HG03045 (cell line): ENCODE measurements around the gene PLCL1.

Source experiments
- ATAC-seq: cut with Tn5 transposase; IDR thresholded peaks from one replicate; pipeline ENCODE4 v1.9.1; 2021; ENCODE audit warnings: mild to moderate bottlenecking, moderate library complexity; ENCODE audit not compliant: unreplicated experiment

Gene PLCL1

GRCh38 chr2:197924483-197924882 lies 120.1 kb downstream of the PLCL1 start:
- ATAC-seq: no peak

GRCh38 chr2:197925204-197925603 lies 120.8 kb downstream of the PLCL1 start:
- ATAC-seq: no peak

GRCh38 chr2:197925976-197926375 lies 121.6 kb downstream of the PLCL1 start:
- ATAC-seq: no peak

GRCh38 chr2:197926673-197927072 lies 122.3 kb downstream of the PLCL1 start:
- ATAC-seq: no peak

- ATAC-seq: no peak
Measured at GRCh38 chr2:197927994-197928393, 123.6 kb downstream of the PLCL1 start.

- no peak for ATAC-seq
Measured at GRCh38 chr2:197929008-197929885, 124.9 kb downstream of the PLCL1 start.

- ATAC-seq: no peak
Measured at GRCh38 chr2:197929886-197930227, 125.5 kb downstream of the PLCL1 start.

- ATAC-seq: no peak
Measured at GRCh38 chr2:197930570-197931278, 126.3 kb downstream of the PLCL1 start.

- ATAC-seq: no peak
Measured at GRCh38 chr2:197931661-197932312, 127.4 kb downstream of the PLCL1 start.

GRCh38 chr2:197932374-197932773 lies 128.0 kb downstream of the PLCL1 start:
- no peak for ATAC-seq

- no peak for ATAC-seq
Measured at GRCh38 chr2:197934261-197934933, 130.0 kb downstream of the PLCL1 start.

GRCh38 chr2:197934934-197935289 lies 130.5 kb downstream of the PLCL1 start:
- ATAC-seq: no peak

- ATAC-seq: no peak
Measured at GRCh38 chr2:197937814-197938213, 133.4 kb downstream of the PLCL1 start.

- ATAC-seq: no peak
Measured at GRCh38 chr2:197938555-197938954, 134.2 kb downstream of the PLCL1 start.

- no peak for ATAC-seq
Measured at GRCh38 chr2:197939787-197940186, 135.4 kb downstream of the PLCL1 start.

- no peak for ATAC-seq
Measured at GRCh38 chr2:197940382-197940781, 136.0 kb downstream of the PLCL1 start.

GRCh38 chr2:197941715-197942114 lies 137.3 kb downstream of the PLCL1 start:
- ATAC-seq: no peak

- ATAC-seq: no peak
Measured at GRCh38 chr2:197943731-197944130, 139.3 kb downstream of the PLCL1 start.

- no peak for ATAC-seq
Measured at GRCh38 chr2:197944416-197945096, 140.2 kb downstream of the PLCL1 start.

GRCh38 chr2:197946562-197946961 lies 142.2 kb downstream of the PLCL1 start:
- ATAC-seq: no peak
